ENCODE results near the gene PDF.
"Not testable (repeated sequence)": the region's sequence is repeated elsewhere in the genome, so short reads cannot be mapped to it uniquely, and the experiment has no call there.

PDF gene

GRCh38 chr16:69330286-69331109 lies at the start of gene PDF:
TSS of gene PDF (minus strand) at chr16:69330588. CDS start at chr16:69330570, 18 bp downstream.
- peak; percentile 80 for DNase-seq (ENCODE audit: low spot score)

- no peak for DNase-seq (ENCODE audit: low spot score)
These were observed 48.4 kb upstream of the PDF start for GRCh38 chr16:69378760-69379159.

- DNase-seq (ENCODE audit: low spot score): no peak
These were observed 47.6 kb upstream of the PDF start for GRCh38 chr16:69378036-69378435.

- no peak for DNase-seq (ENCODE audit: low spot score)
These were observed 46.1 kb upstream of the PDF start for GRCh38 chr16:69376393-69377059.

GRCh38 chr16:69373019-69373418 lies 42.6 kb upstream of the PDF start:
- DNase-seq (ENCODE audit: low spot score): no peak

GRCh38 chr16:69371564-69371963 lies 41.2 kb upstream of the PDF start:
- DNase-seq (ENCODE audit: low spot score): no peak

GRCh38 chr16:69368866-69369265 lies 38.5 kb upstream of the PDF start:
- no peak for DNase-seq (ENCODE audit: low spot score)

GRCh38 chr16:69367980-69368379 lies 37.6 kb upstream of the PDF start:
- DNase-seq (ENCODE audit: low spot score): no peak

GRCh38 chr16:69366431-69366830 lies 36.0 kb upstream of the PDF start:
- no peak for DNase-seq (ENCODE audit: low spot score)

- no peak for DNase-seq (ENCODE audit: low spot score)
These were observed 35.5 kb upstream of the PDF start for GRCh38 chr16:69365901-69366300.

GRCh38 chr16:69364088-69364487 lies 33.7 kb upstream of the PDF start:
- no peak for DNase-seq (ENCODE audit: low spot score)

GRCh38 chr16:69363281-69363717 lies 32.9 kb upstream of the PDF start:
- DNase-seq (ENCODE audit: low spot score): no peak

- DNase-seq (ENCODE audit: low spot score): not testable (repeated sequence)
These were observed 29.7 kb upstream of the PDF start for GRCh38 chr16:69360070-69360469.

- no peak for DNase-seq (ENCODE audit: low spot score)
These were observed 21.1 kb upstream of the PDF start, which contains the start of gene TMED6 for GRCh38 chr16:69351309-69352027. TSS of gene TMED6 (minus strand) at chr16:69351786. CDS start at chr16:69351753, 33 bp downstream.

- DNase-seq (ENCODE audit: low spot score): no peak
These were observed 20.2 kb upstream of the PDF start for GRCh38 chr16:69350536-69351133.

GRCh38 chr16:69349536-69349935 lies 19.1 kb upstream of the PDF start:
- no peak for DNase-seq (ENCODE audit: low spot score)

GRCh38 chr16:69348222-69348621 lies 17.8 kb upstream of the PDF start:
- DNase-seq (ENCODE audit: low spot score): no peak

GRCh38 chr16:69346683-69347082 lies 16.3 kb upstream of the PDF start:
- DNase-seq (ENCODE audit: low spot score): no peak

- DNase-seq (ENCODE audit: low spot score): no peak
These were observed 15.5 kb upstream of the PDF start for GRCh38 chr16:69345923-69346322.

- DNase-seq (ENCODE audit: low spot score): no peak
These were observed 13.8 kb upstream of the PDF start for GRCh38 chr16:69344171-69344570.

GRCh38 chr16:69340095-69340644 lies 9.8 kb upstream of the PDF start:
- no peak for DNase-seq (ENCODE audit: low spot score)
